Measurements from ENCODE around the gene CHCHD2.

DNA sequence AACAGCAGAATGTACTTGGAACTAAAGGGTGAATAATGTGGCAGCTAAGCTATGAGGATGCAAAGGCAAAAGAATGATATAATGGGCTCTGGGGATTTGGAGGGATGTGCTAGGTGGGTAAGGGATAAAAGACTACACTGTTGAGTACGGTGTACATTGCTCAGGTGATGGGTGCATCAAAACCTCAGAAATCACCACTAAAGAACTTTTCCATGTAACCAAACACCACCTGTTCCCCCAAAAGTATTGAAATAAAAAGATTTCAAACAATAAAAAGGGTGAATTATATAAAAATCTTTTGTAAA is 1.6 kb upstream of the CHCHD2 start:
- TF ChIP-seq, protein P1, sequence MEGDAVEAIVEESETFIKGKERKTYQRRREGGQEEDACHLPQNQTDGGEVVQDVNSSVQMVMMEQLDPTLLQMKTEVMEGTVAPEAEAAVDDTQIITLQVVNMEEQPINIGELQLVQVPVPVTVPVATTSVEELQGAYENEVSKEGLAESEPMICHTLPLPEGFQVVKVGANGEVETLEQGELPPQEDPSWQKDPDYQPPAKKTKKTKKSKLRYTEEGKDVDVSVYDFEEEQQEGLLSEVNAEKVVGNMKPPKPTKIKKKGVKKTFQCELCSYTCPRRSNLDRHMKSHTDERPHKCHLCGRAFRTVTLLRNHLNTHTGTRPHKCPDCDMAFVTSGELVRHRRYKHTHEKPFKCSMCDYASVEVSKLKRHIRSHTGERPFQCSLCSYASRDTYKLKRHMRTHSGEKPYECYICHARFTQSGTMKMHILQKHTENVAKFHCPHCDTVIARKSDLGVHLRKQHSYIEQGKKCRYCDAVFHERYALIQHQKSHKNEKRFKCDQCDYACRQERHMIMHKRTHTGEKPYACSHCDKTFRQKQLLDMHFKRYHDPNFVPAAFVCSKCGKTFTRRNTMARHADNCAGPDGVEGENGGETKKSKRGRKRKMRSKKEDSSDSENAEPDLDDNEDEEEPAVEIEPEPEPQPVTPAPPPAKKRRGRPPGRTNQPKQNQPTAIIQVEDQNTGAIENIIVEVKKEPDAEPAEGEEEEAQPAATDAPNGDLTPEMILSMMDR (IDR thresholded peaks at IDR 0.05; ENCODE audit: low read depth, low read length, poor library complexity, severe bottlenecking) = no peak
- TF ChIP-seq EZH2phosphoT487 (IDR thresholded peaks at IDR 0.05; ENCODE audit: borderline replicate concordance, low read length) = no peak

Data from DOHH2 (cell line).